GM18867 (cell line): Measurements from ENCODE around the gene JPH4.
A peak's percentile ranks its signal among the peaks of the same experiment; 100 is the strongest.
"Not testable (repeated sequence)": the region's sequence is repeated elsewhere in the genome, so short reads cannot be mapped to it uniquely, and the experiment has no call there.

Experiments used
- ATAC-seq: cut with Tn5 transposase; IDR thresholded peaks from one replicate; pipeline ENCODE4 v1.9.1; 2021; ENCODE audit warnings: mild to moderate bottlenecking, moderate library complexity; ENCODE audit not compliant: unreplicated experiment

The JPH4 gene

GRCh38 chr14:23609411-23610089, 31.0 kb upstream of the JPH4 start:
- ATAC-seq = not testable (repeated sequence)

- no peak for ATAC-seq
Observed at GRCh38 chr14:23609001-23609400, 30.4 kb upstream of the JPH4 start.

GRCh38 chr14:23608454-23608853, 29.9 kb upstream of the JPH4 start:
- no peak for ATAC-seq

- peak; percentile 84 for ATAC-seq
Observed at GRCh38 chr14:23605931-23606585, 27.5 kb upstream of the JPH4 start.

- no peak for ATAC-seq
Observed at GRCh38 chr14:23604675-23605170, 26.1 kb upstream of the JPH4 start.

- ATAC-seq = no peak
Observed at GRCh38 chr14:23604148-23604547, 25.6 kb upstream of the JPH4 start.

- no peak for ATAC-seq
Observed at GRCh38 chr14:23603103-23603502, 24.5 kb upstream of the JPH4 start.

- ATAC-seq = no peak
Observed at GRCh38 chr14:23602181-23603095, 23.8 kb upstream of the JPH4 start.

- ATAC-seq = no peak
Observed at GRCh38 chr14:23601845-23602180, 23.2 kb upstream of the JPH4 start.

GRCh38 chr14:23601424-23601823, 22.8 kb upstream of the JPH4 start:
- ATAC-seq = no peak

GRCh38 chr14:23600806-23601205, 22.2 kb upstream of the JPH4 start:
- no peak for ATAC-seq

GRCh38 chr14:23600322-23600707, 21.7 kb upstream of the JPH4 start:
- ATAC-seq = no peak

- not testable (repeated sequence) for ATAC-seq
Observed at GRCh38 chr14:23594191-23594590, 15.6 kb upstream of the JPH4 start.

GRCh38 chr14:23590198-23590597, 11.6 kb upstream of the JPH4 start:
- ATAC-seq = no peak

GRCh38 chr14:23589606-23590005, 11.0 kb upstream of the JPH4 start:
- no peak for ATAC-seq

- ATAC-seq = peak; percentile 96
Observed at GRCh38 chr14:23588884-23589598, 10.5 kb upstream of the JPH4 start.

GRCh38 chr14:23584527-23585203, 6.1 kb upstream of the JPH4 start:
- ATAC-seq = not testable (repeated sequence)

GRCh38 chr14:23583761-23584526, 5.4 kb upstream of the JPH4 start:
- not testable (repeated sequence) for ATAC-seq

- ATAC-seq = no peak
Observed at GRCh38 chr14:23582906-23583760, 4.5 kb upstream of the JPH4 start.
